Measurements from ENCODE around the gene PUSL1.

Gene PUSL1

DNA sequence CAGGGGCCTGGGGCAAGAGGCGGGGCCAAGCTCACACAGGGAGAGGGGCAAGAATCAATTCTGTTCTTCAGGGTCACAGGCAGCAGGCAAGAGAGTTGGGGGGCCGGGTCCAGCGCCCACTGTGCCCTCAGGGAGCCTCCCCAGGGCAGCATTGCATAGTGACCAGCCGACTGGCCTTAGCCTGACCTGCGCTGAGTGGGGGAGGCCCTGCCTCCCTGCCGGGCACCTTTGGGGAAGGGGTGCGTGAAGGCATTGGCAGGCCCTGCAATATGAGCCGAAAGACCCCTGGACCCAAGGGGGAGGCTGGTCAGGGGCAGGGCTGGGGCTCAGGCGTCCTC, 16.0 kb upstream of the PUSL1 start:
- no peak for TF ChIP-seq CTCF (IDR thresholded peaks at IDR 0.05; ENCODE audit: low read depth, low read length)
- no peak overlapping the region for H3K4me3 ChIP-seq (ENCODE audit: low read depth, low read length)

GRCh38 chr1:1292851-1293250, 15.5 kb upstream of the PUSL1 start:
- no peak for TF ChIP-seq CTCF (IDR thresholded peaks at IDR 0.05; ENCODE audit: low read depth, low read length)
- no peak overlapping the region for H3K4me3 ChIP-seq (ENCODE audit: low read depth, low read length)

GRCh38 chr1:1293263-1294249, 14.8 kb upstream of the PUSL1 start:
- no peak overlapping the region for H3K4me3 ChIP-seq (ENCODE audit: low read depth, low read length)
- TF ChIP-seq CTCF (IDR thresholded peaks at IDR 0.05; ENCODE audit: low read depth, low read length), result no peak

GRCh38 chr1:1294250-1294890, 14.0 kb upstream of the PUSL1 start:
- no peak for TF ChIP-seq CTCF (IDR thresholded peaks at IDR 0.05; ENCODE audit: low read depth, low read length)
- no peak overlapping the region for H3K4me3 ChIP-seq (ENCODE audit: low read depth, low read length)

DNA sequence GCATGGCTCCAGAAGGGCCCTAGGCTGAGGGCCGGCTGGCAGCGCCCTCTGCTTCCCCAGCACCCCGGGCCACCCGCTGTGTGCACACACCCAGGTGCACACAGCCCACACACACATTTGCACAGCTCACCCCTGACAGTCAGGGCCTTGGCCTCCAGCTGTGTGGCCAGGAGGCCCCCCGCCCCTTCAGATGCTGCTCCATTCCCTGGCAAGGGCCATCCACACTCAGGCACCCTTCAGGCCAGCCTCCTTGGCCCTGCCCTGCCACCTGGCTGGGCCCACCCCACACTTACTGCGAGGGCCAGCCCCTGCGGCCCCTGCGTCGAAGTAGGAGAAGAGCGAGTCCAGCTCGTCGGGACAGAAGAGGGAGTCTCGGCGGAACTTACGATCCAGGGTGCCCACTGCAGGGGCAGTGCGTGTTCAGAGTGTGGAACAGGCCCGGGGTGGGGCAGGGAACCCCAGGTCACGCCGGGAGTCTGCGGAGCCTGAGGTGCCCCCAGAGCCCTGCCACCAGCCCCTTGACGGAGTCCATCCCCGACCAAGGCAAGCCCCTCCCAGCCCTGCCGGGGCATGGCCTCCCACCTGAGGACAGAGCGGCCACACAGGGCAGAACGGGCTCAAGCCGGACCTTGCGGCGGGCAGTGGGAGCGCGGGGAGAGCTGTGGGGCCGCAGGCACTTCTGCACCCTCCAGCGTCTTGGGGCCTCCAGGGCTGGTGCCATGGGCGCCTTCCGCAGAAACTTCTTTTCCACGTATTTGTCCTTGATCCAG, 13.1 kb upstream of the PUSL1 start:
- H3K4me3 ChIP-seq (ENCODE audit: low read depth, low read length), result no peak overlapping the region

More for the DNA sequence above, 13.1 kb upstream of the PUSL1 start:
- TF ChIP-seq CTCF (IDR thresholded peaks at IDR 0.05; ENCODE audit: low read depth, low read length), result no peak
